ENCODE results near the gene SMIM27. TPM values are rescaled to one million over a fixed set of nuclear protein-coding genes. Genes with fewer than 3 reads are reported as not detected.
A peak's percentile ranks its signal among the peaks of the same experiment; 100 is the strongest.

The SMIM27 gene
- total and polyA plus RNA-seq, 2 of the 13 experiments (the other 11 are each of a cell fraction or from before 2014, with no cell fraction given): 17.9 to 19.0 TPM

- peak; percentile 49; the same call in 1 of the 2 replicates for TF ChIP-seq AHDC1 (CRISPR knock-in tag; IDR thresholded peaks at IDR 0.05; ENCODE audit: borderline replicate concordance)
- TF ChIP-seq NONO (IDR thresholded peaks at IDR 0.05): no peak
- peak; percentile 57; the same call in 1 of the 2 replicates for TF ChIP-seq NONO (CRISPR knock-in tag; conservative IDR thresholded peaks at IDR 0.05)
- no peak for TF ChIP-seq ZFP36 (IDR thresholded peaks at IDR 0.05; ENCODE audit: borderline replicate concordance, low read depth, low read length, partially characterized antibody)
- no peak for TF ChIP-seq BATF2 (CRISPR knock-in tag; IDR thresholded peaks at IDR 0.05)
- peak; percentile 54; the same call in 1 of the 2 replicates for TF ChIP-seq SNAPC4 (CRISPR knock-in tag; IDR thresholded peaks at IDR 0.05)
- TF ChIP-seq ZNF34 (CRISPR knock-in tag; IDR thresholded peaks at IDR 0.05; ENCODE audit: borderline replicate concordance): peak; percentile 83; the same call in 1 of the 2 replicates
- no peak for TF ChIP-seq PRMT3 (CRISPR knock-in tag; IDR thresholded peaks at IDR 0.05; ENCODE audit: borderline replicate concordance, low read depth)
- no peak for TF ChIP-seq SETDB1 (CRISPR knock-in tag; IDR thresholded peaks at IDR 0.05; ENCODE audit: borderline replicate concordance)
- TF ChIP-seq NFE2L1 (CRISPR knock-in tag; IDR thresholded peaks at IDR 0.05; ENCODE audit: borderline replicate concordance): no peak
- TF ChIP-seq KLF6 (CRISPR knock-in tag; IDR thresholded peaks at IDR 0.05): no peak
- TF ChIP-seq HOXA7 (CRISPR knock-in tag; IDR thresholded peaks at IDR 0.05): no peak
- TF ChIP-seq ZXDC (CRISPR knock-in tag; IDR thresholded peaks at IDR 0.05): no peak
- no peak for TF ChIP-seq ZNF317 (CRISPR knock-in tag; IDR thresholded peaks at IDR 0.05)
Measured at GRCh38 chr9:32552172-32552872, at the start of gene SMIM27, which contains the start of gene TOPORS (continued).

Measured in HepG2 (cell line).